Measurements from ENCODE around the gene SEPTIN12.
A peak's percentile ranks its signal among the peaks of the same experiment; 100 is the strongest.

SEPTIN12 gene

GRCh38 chr16:4803898-4804762, 16.0 kb upstream of the SEPTIN12 start:
- Histone ChIP-seq H3K36me3 (ENCODE audit: control insufficient read depth in 1 of 2, insufficient read depth in 2 of 2, low read length in 2 of 2) (peaks cover 11 to 40% of the 10 kb centered on the region in 2 donors), H3K27ac (ENCODE audit: low read depth, low read length) (no peak overlapping the region), H3K27me3 (ENCODE audit: control insufficient read depth in 1 of 2, insufficient read depth in 2 of 2, low read length in 2 of 2) (no peaks in the 10 kb centered on the region), H3K9me3 (ENCODE audit: control insufficient read depth in 1 of 2, low read length in 2 of 2) (no peaks in the 10 kb centered on the region), H3K4me3 (ENCODE audit: low read depth in 1 of 2, low read length in 2 of 2) (no peak overlapping the region), H3K4me1 (ENCODE audit: control insufficient read depth in 1 of 2, insufficient read depth in 2 of 2, low read length in 2 of 2) (peaks cover 23 to 27% of the 10 kb centered on the region in 2 donors), H3K9ac (ENCODE audit: low read depth in 1 of 2, low read length in 2 of 2) (no peak overlapping the region)

GRCh38 chr16:4803401-4803844, 15.3 kb upstream of the SEPTIN12 start:
- Histone ChIP-seq H3K36me3 (ENCODE audit: control insufficient read depth in 1 of 2, insufficient read depth in 2 of 2, low read length in 2 of 2) (peaks cover 5 to 40% of the 10 kb centered on the region in 2 donors), H3K4me3 (ENCODE audit: low read depth in 1 of 2, low read length in 2 of 2) (peak overlapping the region; percentile 75 to 81), H3K9ac (ENCODE audit: low read depth in 1 of 2, low read length in 2 of 2) (peak overlapping the region; percentile 58 to 66), H3K9me3 (ENCODE audit: control insufficient read depth in 1 of 2, low read length in 2 of 2) (no peaks in the 10 kb centered on the region), H3K27me3 (ENCODE audit: control insufficient read depth in 1 of 2, insufficient read depth in 2 of 2, low read length in 2 of 2) (no peaks in the 10 kb centered on the region), H3K4me1 (ENCODE audit: control insufficient read depth in 1 of 2, insufficient read depth in 2 of 2, low read length in 2 of 2) (peaks cover 23 to 27% of the 10 kb centered on the region in 2 donors), H3K27ac (ENCODE audit: low read depth, low read length) (no peak overlapping the region)

- Histone ChIP-seq H3K36me3 (ENCODE audit: control insufficient read depth in 1 of 2, insufficient read depth in 2 of 2, low read length in 2 of 2) (peaks cover 5 to 38% of the 10 kb centered on the region in 2 donors), H3K27ac (ENCODE audit: low read depth, low read length) (peak overlapping the region; percentile 89), H3K4me3 (ENCODE audit: low read depth in 1 of 2, low read length in 2 of 2) (peak overlapping the region; percentile 75 to 81), H3K9ac (ENCODE audit: low read depth in 1 of 2, low read length in 2 of 2) (peak overlapping the region; percentile 58 to 66), H3K27me3 (ENCODE audit: control insufficient read depth in 1 of 2, insufficient read depth in 2 of 2, low read length in 2 of 2) (no peaks in the 10 kb centered on the region), H3K4me1 (ENCODE audit: control insufficient read depth in 1 of 2, insufficient read depth in 2 of 2, low read length in 2 of 2) (peaks cover 23 to 27% of the 10 kb centered on the region in 2 donors), H3K9me3 (ENCODE audit: control insufficient read depth in 1 of 2, low read length in 2 of 2) (no peaks in the 10 kb centered on the region)
These were observed 14.6 kb upstream of the SEPTIN12 start for GRCh38 chr16:4802659-4803287.

- Histone ChIP-seq H3K9ac (ENCODE audit: low read depth in 1 of 2, low read length in 2 of 2) (peak within 1 kb of the TSS; percentile 73 to 88), H3K36me3 (ENCODE audit: control insufficient read depth in 1 of 2, insufficient read depth in 2 of 2, low read length in 2 of 2) (peaks cover 0 to 36% of the 10 kb centered on the region in 2 donors), H3K4me1 (ENCODE audit: control insufficient read depth in 1 of 2, insufficient read depth in 2 of 2, low read length in 2 of 2) (peaks cover 27 to 32% of the 10 kb centered on the region in 2 donors), H3K27me3 (ENCODE audit: control insufficient read depth in 1 of 2, insufficient read depth in 2 of 2, low read length in 2 of 2) (no peaks in the 10 kb centered on the region), H3K4me3 (ENCODE audit: low read depth in 1 of 2, low read length in 2 of 2) (peak within 1 kb of the TSS; percentile 75 to 81), H3K27ac (ENCODE audit: low read depth, low read length) (peak within 1 kb of the TSS; percentile 89), H3K9me3 (ENCODE audit: control insufficient read depth in 1 of 2, low read length in 2 of 2) (no peaks in the 10 kb centered on the region)
These were observed 14.0 kb upstream of the SEPTIN12 start, which contains the start of gene ROGDI for GRCh38 chr16:4801962-4802658. Gene ROGDI (minus strand): TSS chr16:4802633. CDS start chr16:4802571, 62 bp downstream.

GRCh38 chr16:4801051-4801961, 13.2 kb upstream of the SEPTIN12 start:
- Histone ChIP-seq H3K27me3 (ENCODE audit: control insufficient read depth in 1 of 2, insufficient read depth in 2 of 2, low read length in 2 of 2) (no peaks in the 10 kb centered on the region), H3K27ac (ENCODE audit: low read depth, low read length) (peak overlapping the region; percentile 89), H3K4me3 (ENCODE audit: low read depth in 1 of 2, low read length in 2 of 2) (peak overlapping the region; percentile 75 to 81), H3K9me3 (ENCODE audit: control insufficient read depth in 1 of 2, low read length in 2 of 2) (no peaks in the 10 kb centered on the region), H3K9ac (ENCODE audit: low read depth in 1 of 2, low read length in 2 of 2) (peak overlapping the region; percentile 73 to 88), H3K36me3 (ENCODE audit: control insufficient read depth in 1 of 2, insufficient read depth in 2 of 2, low read length in 2 of 2) (peaks cover 0 to 32% of the 10 kb centered on the region in 2 donors), H3K4me1 (ENCODE audit: control insufficient read depth in 1 of 2, insufficient read depth in 2 of 2, low read length in 2 of 2) (peaks cover 32 to 35% of the 10 kb centered on the region in 2 donors)

- peaks cover 32 to 35% of the 10 kb centered on the region in 2 donors for H3K4me1 ChIP-seq (ENCODE audit: control insufficient read depth in 1 of 2, insufficient read depth in 2 of 2, low read length in 2 of 2)
- no peak overlapping the region for H3K27ac ChIP-seq (ENCODE audit: low read depth, low read length)
- H3K4me3 ChIP-seq (ENCODE audit: low read depth in 1 of 2, low read length in 2 of 2), result peak overlapping the region; percentile 75 to 81
- H3K27me3 ChIP-seq (ENCODE audit: control insufficient read depth in 1 of 2, insufficient read depth in 2 of 2, low read length in 2 of 2), result no peaks in the 10 kb centered on the region
- H3K9me3 ChIP-seq (ENCODE audit: control insufficient read depth in 1 of 2, low read length in 2 of 2), result no peaks in the 10 kb centered on the region
- peak overlapping the region; percentile 23 to 47 for H3K9ac ChIP-seq (ENCODE audit: low read depth in 1 of 2, low read length in 2 of 2)
- peaks cover 0 to 26% of the 10 kb centered on the region in 2 donors for H3K36me3 ChIP-seq (ENCODE audit: control insufficient read depth in 1 of 2, insufficient read depth in 2 of 2, low read length in 2 of 2)
These were observed 12.3 kb upstream of the SEPTIN12 start for GRCh38 chr16:4800290-4801041.

- Histone ChIP-seq H3K9ac (ENCODE audit: low read depth in 1 of 2, low read length in 2 of 2) (no peak overlapping the region), H3K27ac (ENCODE audit: low read depth, low read length) (no peak overlapping the region), H3K36me3 (ENCODE audit: control insufficient read depth in 1 of 2, insufficient read depth in 2 of 2, low read length in 2 of 2) (peaks cover 0 to 15% of the 10 kb centered on the region in 2 donors), H3K4me3 (ENCODE audit: low read depth in 1 of 2, low read length in 2 of 2) (no peak overlapping the region), H3K4me1 (ENCODE audit: control insufficient read depth in 1 of 2, insufficient read depth in 2 of 2, low read length in 2 of 2) (peaks cover 32 to 35% of the 10 kb centered on the region in 2 donors), H3K9me3 (ENCODE audit: control insufficient read depth in 1 of 2, low read length in 2 of 2) (no peaks in the 10 kb centered on the region), H3K27me3 (ENCODE audit: control insufficient read depth in 1 of 2, insufficient read depth in 2 of 2, low read length in 2 of 2) (no peaks in the 10 kb centered on the region)
These were observed 11.2 kb upstream of the SEPTIN12 start for GRCh38 chr16:4799171-4799855.

GRCh38 chr16:4798456-4798855, 10.3 kb upstream of the SEPTIN12 start:
- no peaks in the 10 kb centered on the region for H3K27me3 ChIP-seq (ENCODE audit: control insufficient read depth in 1 of 2, insufficient read depth in 2 of 2, low read length in 2 of 2)
- H3K36me3 ChIP-seq (ENCODE audit: control insufficient read depth in 1 of 2, insufficient read depth in 2 of 2, low read length in 2 of 2), result peaks cover 0 to 15% of the 10 kb centered on the region in 2 donors
- H3K4me1 ChIP-seq (ENCODE audit: control insufficient read depth in 1 of 2, insufficient read depth in 2 of 2, low read length in 2 of 2), result peaks cover 32 to 34% of the 10 kb centered on the region in 2 donors
- H3K9me3 ChIP-seq (ENCODE audit: control insufficient read depth in 1 of 2, low read length in 2 of 2), result no peaks in the 10 kb centered on the region
- H3K9ac ChIP-seq (ENCODE audit: low read depth in 1 of 2, low read length in 2 of 2), result no peak overlapping the region
- no peak overlapping the region for H3K27ac ChIP-seq (ENCODE audit: low read depth, low read length)
- no peak overlapping the region for H3K4me3 ChIP-seq (ENCODE audit: low read depth in 1 of 2, low read length in 2 of 2)

Measured in duodenal mucosa (tissue), 2 donors.